SK-N-SH (cell line): Measurements from ENCODE around the gene LENG1. TPM values are rescaled to one million over a fixed set of nuclear protein-coding genes. Genes with fewer than 3 reads are reported as not detected.

ENCODE experiments used
- CTCF ChIA-PET: fragments of 300-600, 350-600 bp; formaldehyde crosslinking; extraction: SDS; loops from one replicate; lab custom pipeline; 2021; lab: Yijun Ruan, JAX
- POLR2A ChIA-PET: fragments of 350-600 bp; sonication (Branson Sonifier 250); formaldehyde crosslinking; extraction: SDS; loops from one replicate; lab custom pipeline; 2020; ENCODE audit warnings: antibody characterized with exemption, inconsistent platforms; lab: Yijun Ruan, JAX
- DNase-seq: peaks from one replicate; pipeline ENCODE4 v3.0.0; 2012
- H2AFZ ChIP-seq: fragments of 200-600 bp; sonication (generic); 2 replicates; pipeline ENCODE4 v1.8.1; 2016; ENCODE audit warnings: antibody characterized with exemption, mild to moderate bottlenecking, low read depth
- H3F3A ChIP-seq: fragments of 200-600 bp; sonication (generic); replicated peaks from 2 replicates; pipeline ENCODE3; 2016; ENCODE audit warnings: antibody characterized with exemption, mild to moderate bottlenecking; ENCODE audit not compliant: insufficient read depth
- H3K27ac ChIP-seq, 2 experiments: fragments of 200-500 bp in 1 of 2; fragments of 200-600 bp in 1 of 2; sonication (Bioruptor generic) in 1 of 2; sonication (generic), shearing (Covaris generic) in 1 of 2; 2 replicates each; pipeline versions ENCODE4 v1.5.1 to v1.6.1; 2014 to 2016; ENCODE audit warnings: low read depth in 2 of 2, inconsistent platforms in 1 of 2, low read length in 1 of 2, mild to moderate bottlenecking in 1 of 2, mixed read lengths in 1 of 2
- H3K27me3 ChIP-seq: fragments of 200-600 bp; sonication (generic), shearing (Covaris generic); 2 replicates; pipeline ENCODE4 v1.6.1; 2016; ENCODE audit warnings: mixed run types; ENCODE audit not compliant: insufficient read depth
- H3K36me3 ChIP-seq, 2 experiments: fragments of 200-500 bp in 1 of 2; fragments of 200-600 bp in 1 of 2; sonication (Bioruptor generic) in 1 of 2; sonication (generic) in 1 of 2; replicated peaks in 1 of 2; 2 replicates each; pipeline versions ENCODE3 to v1.5.1; 2014 to 2016; ENCODE audit warnings: low read length in 1 of 2, mild to moderate bottlenecking in 1 of 2; ENCODE audit not compliant: insufficient read depth in 2 of 2, control insufficient read depth in 1 of 2
- H3K4me1 ChIP-seq, 2 experiments: fragments of 200-500 bp in 1 of 2; fragments of 200-600 bp in 1 of 2; sonication (Bioruptor generic) in 1 of 2; sonication (generic), shearing (Covaris generic) in 1 of 2; 2 replicates each; pipeline versions ENCODE4 v1.5.1 to v1.6.1; 2014 to 2016; ENCODE audit warnings: low read depth in 1 of 2, low read length in 1 of 2, mixed run types in 1 of 2; ENCODE audit not compliant: insufficient read depth in 2 of 2, control insufficient read depth in 1 of 2
- H3K4me2 ChIP-seq: fragments of 200-600 bp; sonication (generic), shearing (Covaris generic); 2 replicates; pipeline ENCODE4 v1.6.1; 2017; ENCODE audit warnings: mixed run types
- H3K4me3 ChIP-seq, 2 experiments: fragments of 200-500 bp in 1 of 2; fragments of 200-600 bp in 1 of 2; sonication (Bioruptor generic) in 1 of 2; sonication (generic), shearing (Covaris generic) in 1 of 2; 2 replicates each; pipeline versions ENCODE4 v1.5.1 to v1.8.1; 2014 to 2016; ENCODE audit warnings: low read depth in 2 of 2, inconsistent platforms in 1 of 2, low read length in 1 of 2, mild to moderate bottlenecking in 1 of 2, mixed read lengths in 1 of 2, moderate library complexity in 1 of 2
- H3K79me2 ChIP-seq: fragments of 200-600 bp; sonication (generic); 2 replicates; pipeline ENCODE4 v1.8.1; 2017; ENCODE audit warnings: mild to moderate bottlenecking; ENCODE audit not compliant: insufficient read depth
- H3K9ac ChIP-seq: fragments of 200-600 bp; sonication (generic); 2 replicates; pipeline ENCODE4 v1.6.1; 2017; ENCODE audit warnings: mixed run types
- H3K9me2 ChIP-seq: fragments of 200-600 bp; sonication (generic); 2 replicates; pipeline ENCODE4 v1.6.1; 2017; ENCODE audit warnings: mixed run types
- H3K9me3 ChIP-seq: fragments of 200-600 bp; sonication (generic); 2 replicates; pipeline ENCODE4 v1.6.1; 2017; ENCODE audit warnings: mixed run types, mild to moderate bottlenecking, moderate library complexity
- H4K20me1 ChIP-seq: fragments of 200-600 bp; sonication (generic); 2 replicates; pipeline ENCODE4 v1.6.1; 2017; ENCODE audit warnings: mild to moderate bottlenecking, mixed run types; ENCODE audit not compliant: insufficient read depth
- CTCF ChIP-seq: fragments of 200-600 bp; sonication (generic); IDR thresholded peaks from 2 replicates; pipeline ENCODE4 v1.6.1; 2017; ENCODE audit warnings: antibody characterized with exemption, mild to moderate bottlenecking, moderate library complexity
- ELF1 ChIP-seq: IDR thresholded peaks from 2 replicates; pipeline ENCODE4 v1.4.0; 2012
- EZH2phosphoT487 ChIP-seq: fragments of 200-600 bp; sonication (generic); IDR thresholded peaks from 2 replicates; pipeline ENCODE4 v1.6.1; 2017; ENCODE audit warnings: low read depth, mixed run types, mild to moderate bottlenecking, antibody characterized with exemption, moderate library complexity, borderline replicate concordance
- FOXJ3 ChIP-seq: sonication (generic); formaldehyde crosslinking; IDR thresholded peaks from 2 replicates; pipeline ENCODE4 v1.5.1; 2020; ENCODE audit warnings: mild to moderate bottlenecking, missing genetic modification reagents
- FOXM1 ChIP-seq: IDR thresholded peaks from 2 replicates; pipeline ENCODE4 v1.4.0; 2012; ENCODE audit warnings: low read depth, mild to moderate bottlenecking
- JUND ChIP-seq: IDR thresholded peaks from 2 replicates; pipeline ENCODE4 v1.4.0; 2012
- MXI1 ChIP-seq: IDR thresholded peaks from 2 replicates; pipeline ENCODE4 v1.6.1; 2012; ENCODE audit warnings: mild to moderate bottlenecking, low read depth, low read length, improper control_type of control experiment
- NFIC ChIP-seq: IDR thresholded peaks from 2 replicates; pipeline ENCODE4 v1.4.0; 2012; ENCODE audit warnings: borderline replicate concordance
- NRF1 ChIP-seq: IDR thresholded peaks from 2 replicates; pipeline ENCODE4 v1.6.1; 2012; ENCODE audit warnings: low read depth, mild to moderate bottlenecking, low read length
- RCOR1 ChIP-seq: fragments of 150-350 bp; IDR thresholded peaks from 2 replicates; pipeline ENCODE4 v1.6.1; 2017; ENCODE audit warnings: antibody characterized with exemption, low read length
- RFX5 ChIP-seq: IDR thresholded peaks from 2 replicates; pipeline ENCODE4 v1.6.1; 2012; ENCODE audit warnings: mild to moderate bottlenecking, improper control_type of control experiment, low read length
- TCF12 ChIP-seq: IDR thresholded peaks from 2 replicates; pipeline ENCODE4 v1.4.0; 2012
- USF1 ChIP-seq: IDR thresholded peaks from 2 replicates; pipeline ENCODE4 v1.4.0; 2012; ENCODE audit warnings: low read depth, borderline replicate concordance
- YY1 ChIP-seq: IDR thresholded peaks from 2 replicates; pipeline ENCODE4 v1.4.0; 2012; ENCODE audit warnings: low read depth, mild to moderate bottlenecking
- ZBTB33 ChIP-seq: IDR thresholded peaks from 2 replicates; pipeline ENCODE4 v1.4.0; 2012; ENCODE audit warnings: low read depth, borderline replicate concordance
- WGBS: methylation state at CpG from one replicate; pipeline ENCODE4 v1.1.6; 2017; ENCODE audit warnings: low lambda C conversion rate; 5-methylcytosine and 5-hydroxymethylcytosine counted together
- polyA plus RNA-seq, 3 experiments: library from polyadenylated mRNA; depleted of rRNA; stranded (reverse); fragments of >200 nt; gene quantifications; 2 replicates each; pipeline ENCODE4 v1.2.3, GENCODE V29; 2012
- TF ChIP-seq, protein P1 (sequence below): fragments of 150-350 bp; IDR thresholded peaks from 2 replicates; pipeline ENCODE4 v1.6.1; 2017; ENCODE audit warnings: antibody characterized with exemption, low read length, low read depth, borderline replicate concordance

The LENG1 gene
- polyA plus RNA-seq, 1 of the 3 experiments (the other 2 are of a cell fraction): 11.4 TPM

GRCh38 chr19:54193011-54193410 lies 33.5 kb upstream of the LENG1 start:
- no peaks in the 10 kb centered on the region for H3K9me3 ChIP-seq
- H2AFZ ChIP-seq: no peak overlapping the region
- H3K9ac ChIP-seq: no peak overlapping the region
- no peak for DNase-seq
- H3K27me3 ChIP-seq: no peaks in the 10 kb centered on the region
- peaks cover 0 to 14% of the 10 kb centered on the region in 2 experiments; a peak in 1 of 4 replicates for H3K4me1 ChIP-seq
- no peak overlapping the region for H3K4me3 ChIP-seq
- ChIA-PET POLR2A (no interaction called here), CTCF (no interaction called here)
- H4K20me1 ChIP-seq: no peaks in the 10 kb centered on the region
- H3K36me3 ChIP-seq: peaks cover 9 to 22% of the 10 kb centered on the region in 2 experiments
- H3K4me2 ChIP-seq: no peak overlapping the region; the same call in 1 of the 2 replicates
- 93% methylated on average over 11 of the region's 11 CpGs for WGBS
- peaks cover 47% of the 10 kb centered on the region for H3K79me2 ChIP-seq
- TF ChIP-seq MXI1: no peak
- no peak for TF ChIP-seq USF1
- no peak for TF ChIP-seq FOXM1
- TF ChIP-seq NRF1: no peak
- TF ChIP-seq NFIC: no peak
- no peak for TF ChIP-seq YY1
- no peak for TF ChIP-seq ZBTB33
- TF ChIP-seq, all 33 proteins: peak for 0
- H3K9me2 ChIP-seq: no peaks in the 10 kb centered on the region
- no peak overlapping the region for H3K27ac ChIP-seq
- peaks cover 7% of the 10 kb centered on the region for H3F3A ChIP-seq

DNA sequence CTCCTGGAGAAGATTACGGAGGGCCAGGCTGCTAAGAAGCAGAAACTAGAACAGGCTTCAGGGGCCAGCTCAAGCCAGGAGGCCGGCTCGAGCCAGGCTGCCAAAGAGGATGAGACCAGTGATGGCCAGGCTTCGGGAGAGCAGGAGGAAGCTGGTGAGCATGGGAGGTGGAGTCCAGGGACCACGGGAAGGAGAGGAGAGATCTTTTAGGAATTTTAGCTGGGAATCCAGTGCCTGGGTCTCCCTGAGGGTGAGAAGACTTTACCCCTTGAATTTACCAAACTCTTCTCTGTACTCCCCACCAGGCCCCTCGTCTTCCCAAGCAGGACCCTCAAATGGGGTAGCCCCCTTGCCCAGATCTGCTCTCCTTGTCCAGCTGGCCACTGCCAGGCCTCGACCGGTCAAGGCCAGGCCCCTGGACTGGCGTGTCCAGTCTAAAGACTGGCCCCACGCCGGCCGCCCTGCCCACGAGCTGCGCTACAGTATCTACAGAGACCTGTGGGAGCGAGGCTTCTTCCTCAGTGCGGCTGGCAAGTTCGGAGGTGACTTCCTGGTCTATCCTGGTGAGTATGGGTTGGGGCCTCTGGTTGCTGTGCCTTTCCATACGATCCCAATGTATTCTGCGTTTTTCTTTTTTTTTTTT lies 32.4 kb upstream of the LENG1 start:
- POLR2A ChIA-PET: interaction anchor here (0.6 to 4.1 kb wide), 3 partner anchors 9 to 76 kb away, joined by 3 to 50 read pairs (median 4); partner anchors contain the start of genes CNOT3, PRPF31, RPS9 and TFPT
- CTCF ChIA-PET: interaction anchor here (1.2 to 1.5 kb wide), 2 partner anchors 13 to 22 kb away, joined by 3 to 6 read pairs; no protein-coding TSS in a partner anchor
- Histone ChIP-seq H3F3A (peaks cover 7% of the 10 kb centered on the region), H3K27me3 (no peaks in the 10 kb centered on the region), H2AFZ (peak overlapping the region; percentile 96), H3K79me2 (peaks cover 57% of the 10 kb centered on the region), H4K20me1 (no peaks in the 10 kb centered on the region), H3K27ac (peak overlapping the region; percentile 96 to 97), H3K9me3 (no peaks in the 10 kb centered on the region), H3K4me3 (peak overlapping the region; percentile 84 to 93), H3K9me2 (no peaks in the 10 kb centered on the region), H3K4me1 (peaks cover 0 to 15% of the 10 kb centered on the region in 2 experiments; a peak in 1 of 4 replicates), H3K36me3 (peaks cover 14 to 28% of the 10 kb centered on the region in 2 experiments), H3K4me2 (peak overlapping the region; percentile 100), H3K9ac (peak overlapping the region; percentile 78)
- no peak for DNase-seq
- 52% methylated on average over 13 of the region's 19 CpGs for WGBS
- no peak for TF ChIP-seq TCF12
- no peak for TF ChIP-seq CTCF
- TF ChIP-seq FOXM1: no peak
- TF ChIP-seq ZBTB33: no peak
- TF ChIP-seq RCOR1: no peak
- TF ChIP-seq NFIC: no peak
- TF ChIP-seq JUND: no peak
- TF ChIP-seq YY1: no peak
- TF ChIP-seq FOXJ3 (CRISPR knock-in tag): no peak
- TF ChIP-seq EZH2phosphoT487: no peak
- no peak for TF ChIP-seq RFX5
- TF ChIP-seq ELF1: no peak
- TF ChIP-seq, protein P1, sequence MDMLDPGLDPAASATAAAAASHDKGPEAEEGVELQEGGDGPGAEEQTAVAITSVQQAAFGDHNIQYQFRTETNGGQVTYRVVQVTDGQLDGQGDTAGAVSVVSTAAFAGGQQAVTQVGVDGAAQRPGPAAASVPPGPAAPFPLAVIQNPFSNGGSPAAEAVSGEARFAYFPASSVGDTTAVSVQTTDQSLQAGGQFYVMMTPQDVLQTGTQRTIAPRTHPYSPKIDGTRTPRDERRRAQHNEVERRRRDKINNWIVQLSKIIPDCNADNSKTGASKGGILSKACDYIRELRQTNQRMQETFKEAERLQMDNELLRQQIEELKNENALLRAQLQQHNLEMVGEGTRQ: no peak
